ENCODE results near the gene FAM234B. TPM values are rescaled to one million over a fixed set of nuclear protein-coding genes. Genes with fewer than 3 reads are reported as not detected.

Gene FAM234B
- total and polyA plus RNA-seq, 7 donors = 0.60 to 5.0 (median 2.9) TPM

DNA sequence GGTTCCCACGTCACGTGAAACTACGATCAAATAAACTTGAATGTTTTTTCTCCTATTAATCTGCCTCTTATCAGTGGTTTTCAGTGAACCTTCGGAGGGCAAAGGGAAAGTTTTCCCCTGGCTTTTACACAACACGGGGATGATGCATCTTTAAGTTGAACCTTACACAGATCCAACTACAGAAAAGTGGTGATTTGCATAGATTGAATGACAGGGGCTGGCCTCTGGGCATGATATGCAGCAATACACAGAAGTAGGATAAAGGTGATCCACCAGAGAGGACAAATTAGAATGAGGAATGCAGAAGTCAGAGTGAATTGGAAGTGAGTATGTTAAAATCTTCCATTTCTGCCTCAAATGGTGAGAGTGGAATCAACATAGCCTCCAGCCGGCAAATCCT is 47.7 kb downstream of the FAM234B start:
- no peak for DNase-seq
- TF ChIP-seq POLR2AphosphoS5 (IDR thresholded peaks at IDR 0.05) (no peak), POLR2A (IDR thresholded peaks at IDR 0.05) (no peak), EP300 (IDR thresholded peaks at IDR 0.05) (no peak), CTCF (IDR thresholded peaks at IDR 0.05) (no peak)
- Histone ChIP-seq H3K27ac (no peak overlapping the region), H3K27me3 (no peaks in the 10 kb centered on the region), H3K4me1 (peaks cover 0 to 14% (median 6%) of the 10 kb centered on the region in 4 donors), H3K36me3 (no peaks in the 10 kb centered on the region), H3K9me3 (no peaks in the 10 kb centered on the region), H3K4me3 (no peak overlapping the region)
- WGBS, 2 donors = 87 to 95% methylated on average over 6 of the region's 6 CpGs
- intact Hi-C loops (cut with DNase I) = no loop called here

DNA sequence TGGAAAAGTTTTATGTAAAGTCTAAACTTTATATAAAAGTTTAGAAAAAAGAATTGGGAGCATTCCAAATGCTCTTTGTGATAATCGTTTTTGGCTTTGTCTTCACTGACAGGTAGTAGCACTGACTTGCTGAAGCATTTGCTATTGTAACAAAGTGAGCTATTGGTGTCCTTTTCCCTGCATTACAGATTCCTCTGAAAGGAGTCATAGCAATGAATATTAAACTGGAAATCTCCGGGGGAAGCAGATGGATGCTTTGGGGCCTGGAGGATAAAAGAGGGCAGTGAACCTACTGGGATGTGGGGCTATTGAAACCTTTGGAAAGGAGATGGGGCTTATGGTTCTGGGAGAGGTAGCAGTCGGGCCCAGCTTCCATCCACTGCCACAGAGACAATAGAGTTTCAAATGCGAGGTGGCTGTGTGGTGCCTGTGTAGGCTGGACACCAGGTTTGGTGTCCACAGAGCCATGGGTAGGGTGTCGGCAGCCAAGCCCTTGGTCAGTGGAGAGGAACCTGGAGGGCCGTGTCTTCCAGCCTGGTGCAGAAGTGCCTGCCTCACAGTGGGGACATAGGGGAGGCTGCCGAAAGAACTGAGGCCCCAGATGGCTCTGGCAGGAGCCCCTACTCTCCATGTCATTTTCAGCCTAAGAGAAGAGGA is 49.1 kb downstream of the FAM234B start:
- TF ChIP-seq POLR2AphosphoS5 (IDR thresholded peaks at IDR 0.05) (no peak), POLR2A (IDR thresholded peaks at IDR 0.05) (no peak), CTCF (IDR thresholded peaks at IDR 0.05) (no peak), EP300 (IDR thresholded peaks at IDR 0.05) (no peak)
- intact Hi-C loops (cut with DNase I) = no loop called here
- Histone ChIP-seq H3K9me3 (no peaks in the 10 kb centered on the region), H3K4me3 (no peak overlapping the region), H3K36me3 (no peaks in the 10 kb centered on the region), H3K27me3 (no peaks in the 10 kb centered on the region), H3K27ac (no peak overlapping the region), H3K4me1 (peaks cover 0 to 23% (median 6%) of the 10 kb centered on the region in 4 donors)
- WGBS, 2 donors = 80 to 87% methylated on average over 7 of the region's 7 CpGs
- DNase-seq = no peak

- no peak overlapping the region for H3K27ac ChIP-seq
- H3K36me3 ChIP-seq = no peaks in the 10 kb centered on the region
- no peak overlapping the region for H3K4me3 ChIP-seq
- H3K4me1 ChIP-seq = peaks cover 0 to 28% (median 11%) of the 10 kb centered on the region in 4 donors
- no peaks in the 10 kb centered on the region for H3K9me3 ChIP-seq
- intact Hi-C loops (cut with DNase I) = no loop called here
- H3K27me3 ChIP-seq = no peaks in the 10 kb centered on the region
- TF ChIP-seq EP300 (IDR thresholded peaks at IDR 0.05) (no peak), CTCF (IDR thresholded peaks at IDR 0.05) (no peak), POLR2AphosphoS5 (IDR thresholded peaks at IDR 0.05) (no peak), POLR2A (IDR thresholded peaks at IDR 0.05) (no peak)
- DNase-seq = no peak
- WGBS, 2 donors = 48 to 61% methylated on average over 2 of the region's 2 CpGs
These were observed 49.7 kb downstream of the FAM234B start for GRCh38 chr12:13093848-13094220.

- Histone ChIP-seq H3K4me3 (no peak overlapping the region), H3K9me3 (no peaks in the 10 kb centered on the region), H3K4me1 (peaks cover 0 to 33% (median 17%) of the 10 kb centered on the region in 4 donors), H3K27ac (no peak overlapping the region), H3K36me3 (no peaks in the 10 kb centered on the region), H3K27me3 (no peaks in the 10 kb centered on the region)
- TF ChIP-seq POLR2AphosphoS5 (IDR thresholded peaks at IDR 0.05) (no peak), CTCF (IDR thresholded peaks at IDR 0.05) (no peak), EP300 (IDR thresholded peaks at IDR 0.05) (no peak), POLR2A (IDR thresholded peaks at IDR 0.05) (no peak)
- intact Hi-C loops (cut with DNase I) = no loop called here
- WGBS, 2 donors = 61 to 89% methylated on average over 3 of the region's 3 CpGs
- no peak for DNase-seq
These were observed 50.2 kb downstream of the FAM234B start for GRCh38 chr12:13094367-13094766.

Data from sigmoid colon (tissue), 7 donors.